Thyroid gland (tissue), 4 donors: Measurements from ENCODE around the gene IL10RA. TPM values are rescaled to one million over a fixed set of nuclear protein-coding genes. Genes with fewer than 3 reads are reported as not detected.
A peak's percentile ranks its signal among the peaks of the same experiment; 100 is the strongest.

Experiments used
- DNase-seq, 2 donors: peaks; one replicate each; pipeline ENCODE4 v3.0.0-alpha.2; 2019
- H3K27ac ChIP-seq, 3 donors: fragments of 200-600 bp; sonication (generic); 1 replicate in 2 of 3; 2 replicates in 1 of 3; pipeline ENCODE4 v1.5.1; 2016 to 2019; ENCODE audit warnings: mild to moderate bottlenecking in 1 of 3, moderate library complexity in 1 of 3
- H3K27me3 ChIP-seq: fragments of 200-600 bp; sonication (generic); one replicate; pipeline ENCODE4 v1.5.1; 2019
- H3K36me3 ChIP-seq, 2 donors: fragments of 200-600 bp; sonication (generic); one replicate each; pipeline ENCODE4 v1.5.1; 2016 to 2019
- H3K4me1 ChIP-seq, 2 donors: fragments of 200-600 bp; sonication (generic); one replicate each; pipeline ENCODE4 v1.5.1; 2017 to 2019
- H3K4me3 ChIP-seq, 3 donors: fragments of 200-600 bp; sonication (generic); replicated peaks in 1 of 3; 1 replicate in 2 of 3; 2 replicates in 1 of 3; pipeline ENCODE4 v1.5.1; 2016; ENCODE audit warnings: mild to moderate bottlenecking in 1 of 3
- H3K9me3 ChIP-seq: fragments of 200-600 bp; sonication (generic); one replicate; pipeline ENCODE4 v1.5.1; 2017
- POLR2A ChIP-seq, 2 donors: fragments of 450-650 bp; IDR thresholded peaks; one replicate each; pipeline ENCODE4 v1.6.1; 2017; ENCODE audit warnings: antibody characterized with exemption in 2 of 2, mild to moderate bottlenecking in 2 of 2, moderate library complexity in 1 of 2
- WGBS, 2 donors: methylation state at CpG; one replicate each; pipeline ENCODE4 v1.1.5; 2017; 5-methylcytosine and 5-hydroxymethylcytosine counted together
- intact Hi-C: fragments of 100-400 bp; cut with DNase I; formaldehyde crosslinking; loops from one replicate; pipeline ENCODE4 v1.15.1; 2023
- total RNA-seq, 4 donors: library from RNA; depleted of rRNA; stranded (reverse); fragments of >200 nt; gene quantifications; one replicate each; pipeline ENCODE4 v1.2.3, GENCODE V29; 2016
- TF ChIP-seq, protein P1 (sequence below), 6 experiments: fragments of 200-600 bp in 3 of 6; fragments of 450-650 bp in 3 of 6; sonication (generic) in 3 of 6; IDR thresholded peaks; one replicate each; pipeline ENCODE4 v1.5.1; 2016 to 2019; ENCODE audit warnings: antibody characterized with exemption in 6 of 6, mild to moderate bottlenecking in 2 of 6, inconsistent platforms in 1 of 6, moderate library complexity in 1 of 6

The IL10RA gene
- total RNA-seq, 4 donors from 2014 or later, result 5.3 to 21.9 (median 10.6) TPM

DNA sequence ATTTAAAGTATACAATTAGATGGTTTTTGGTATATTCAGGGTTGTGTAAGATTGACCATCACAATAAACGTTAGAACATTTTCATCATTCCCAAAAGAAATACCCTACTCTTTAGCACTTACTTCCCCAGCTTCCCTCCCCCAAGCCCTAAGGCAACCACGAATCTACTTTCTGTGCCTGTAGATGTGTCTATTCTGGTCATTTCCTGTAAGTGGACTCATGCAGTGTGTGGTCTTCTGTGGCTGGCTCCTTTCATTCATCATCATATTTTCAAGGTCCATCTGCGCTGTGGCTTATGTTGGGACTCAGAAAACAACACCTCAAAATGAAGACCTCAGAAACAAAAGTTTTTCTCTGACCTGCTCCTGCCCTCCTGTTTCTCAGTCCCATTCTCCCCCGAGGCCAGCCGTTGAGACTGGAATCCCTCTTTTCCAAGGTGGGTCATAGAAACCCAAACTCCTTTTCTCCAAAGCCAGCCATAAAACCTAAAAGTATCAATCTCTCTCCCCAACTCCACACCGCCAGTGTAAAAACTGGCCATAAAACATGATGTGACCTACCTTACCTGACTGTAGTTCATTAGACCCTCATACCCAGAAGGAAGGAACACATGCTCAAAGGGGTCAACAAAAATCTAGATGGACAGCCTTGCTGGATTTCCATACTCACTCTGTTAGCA, 44.1 kb upstream of the IL10RA start:
- TF ChIP-seq POLR2A (IDR thresholded peaks at IDR 0.05), result no peak
- TF ChIP-seq, protein P1, sequence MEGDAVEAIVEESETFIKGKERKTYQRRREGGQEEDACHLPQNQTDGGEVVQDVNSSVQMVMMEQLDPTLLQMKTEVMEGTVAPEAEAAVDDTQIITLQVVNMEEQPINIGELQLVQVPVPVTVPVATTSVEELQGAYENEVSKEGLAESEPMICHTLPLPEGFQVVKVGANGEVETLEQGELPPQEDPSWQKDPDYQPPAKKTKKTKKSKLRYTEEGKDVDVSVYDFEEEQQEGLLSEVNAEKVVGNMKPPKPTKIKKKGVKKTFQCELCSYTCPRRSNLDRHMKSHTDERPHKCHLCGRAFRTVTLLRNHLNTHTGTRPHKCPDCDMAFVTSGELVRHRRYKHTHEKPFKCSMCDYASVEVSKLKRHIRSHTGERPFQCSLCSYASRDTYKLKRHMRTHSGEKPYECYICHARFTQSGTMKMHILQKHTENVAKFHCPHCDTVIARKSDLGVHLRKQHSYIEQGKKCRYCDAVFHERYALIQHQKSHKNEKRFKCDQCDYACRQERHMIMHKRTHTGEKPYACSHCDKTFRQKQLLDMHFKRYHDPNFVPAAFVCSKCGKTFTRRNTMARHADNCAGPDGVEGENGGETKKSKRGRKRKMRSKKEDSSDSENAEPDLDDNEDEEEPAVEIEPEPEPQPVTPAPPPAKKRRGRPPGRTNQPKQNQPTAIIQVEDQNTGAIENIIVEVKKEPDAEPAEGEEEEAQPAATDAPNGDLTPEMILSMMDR (IDR thresholded peaks at IDR 0.05), result no peak
- Histone ChIP-seq H3K27me3 (no peaks in the 10 kb centered on the region), H3K9me3 (no peaks in the 10 kb centered on the region), H3K36me3 (no peaks in the 10 kb centered on the region), H3K4me1 (no peaks in the 10 kb centered on the region), H3K4me3 (no peak overlapping the region), H3K27ac (no peak overlapping the region)
- intact Hi-C loops, result no loop called here
- DNase-seq, result no peak
- 91 to 95% methylated on average over 6 of the region's 6 CpGs for WGBS, 2 donors

GRCh38 chr11:117944554-117944953, 41.6 kb upstream of the IL10RA start:
- Histone ChIP-seq H3K27ac (no peak overlapping the region), H3K36me3 (no peaks in the 10 kb centered on the region), H3K4me1 (no peaks in the 10 kb centered on the region), H3K27me3 (no peaks in the 10 kb centered on the region), H3K4me3 (no peak overlapping the region), H3K9me3 (no peaks in the 10 kb centered on the region)
- DNase-seq, result no peak
- intact Hi-C loops, result no loop called here
- no peak for TF ChIP-seq POLR2A (IDR thresholded peaks at IDR 0.05)
- TF ChIP-seq, protein P1 (IDR thresholded peaks at IDR 0.05), result no peak
- 82 to 85% methylated on average over 5 of the region's 5 CpGs for WGBS, 2 donors

DNA sequence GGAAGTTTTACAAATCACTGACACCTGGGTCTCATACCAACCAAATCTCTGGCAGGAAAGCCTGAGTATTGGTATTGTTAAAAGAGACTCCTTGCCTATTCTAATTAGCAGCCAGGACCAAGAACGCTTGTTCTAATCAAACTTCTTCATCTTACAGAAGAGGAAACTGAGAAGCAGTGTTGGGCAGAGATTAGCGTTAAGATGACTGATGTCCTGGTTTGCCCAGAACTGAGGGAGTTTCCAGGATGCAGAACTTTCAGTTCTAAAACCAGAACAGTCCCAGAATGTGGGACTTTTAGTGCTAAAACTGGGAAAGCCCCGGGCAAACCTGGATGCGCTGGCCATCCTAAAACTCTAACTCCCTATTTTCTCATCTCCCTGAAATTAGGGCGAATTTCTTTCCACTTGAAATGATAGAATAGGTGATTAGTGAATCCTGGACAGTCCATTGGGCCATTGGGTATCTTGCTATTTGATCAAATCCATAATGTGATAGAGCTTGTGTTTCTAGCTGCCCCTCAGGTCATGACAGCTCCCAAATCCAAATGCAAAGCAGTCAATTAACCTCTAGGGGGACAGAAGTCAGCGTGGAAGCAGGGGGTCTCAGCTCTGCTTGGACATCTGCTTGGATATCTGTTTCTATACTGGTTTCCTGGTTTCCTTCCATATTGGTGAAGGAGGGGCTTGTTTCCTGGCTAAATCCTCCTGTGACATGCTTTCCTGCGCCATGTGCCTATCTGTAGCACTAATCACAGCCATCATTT, 41.0 kb upstream of the IL10RA start:
- TF ChIP-seq, protein P1 (IDR thresholded peaks at IDR 0.05), result peak in 1 of 6 experiments; percentile 5
- TF ChIP-seq POLR2A (IDR thresholded peaks at IDR 0.05), result no peak
- WGBS, 2 donors, result 43 to 78% methylated on average over 7 of the region's 7 CpGs
- no peak for DNase-seq
- Histone ChIP-seq H3K9me3 (no peaks in the 10 kb centered on the region), H3K4me1 (peaks cover 2% of the 10 kb centered on the region in 2 donors), H3K27me3 (no peaks in the 10 kb centered on the region), H3K27ac (no peak overlapping the region), H3K4me3 (no peak overlapping the region), H3K36me3 (no peaks in the 10 kb centered on the region)
- intact Hi-C loops, result loop anchor here (5.0 kb wide), 1 partner anchor 107 kb away; no protein-coding TSS in a partner anchor

- Histone ChIP-seq H3K36me3 (no peaks in the 10 kb centered on the region), H3K4me3 (no peak overlapping the region), H3K27ac (no peak overlapping the region), H3K4me1 (peaks cover 12% of the 10 kb centered on the region in 2 donors), H3K27me3 (no peaks in the 10 kb centered on the region), H3K9me3 (no peaks in the 10 kb centered on the region)
- DNase-seq, result no peak
- 73 to 78% methylated on average over 5 of the region's 5 CpGs for WGBS, 2 donors
- intact Hi-C loops, result loop anchor here (2.0 to 5.0 kb wide), 2 partner anchors 103 to 106 kb away; no protein-coding TSS in a partner anchor
- TF ChIP-seq, protein P1 (IDR thresholded peaks at IDR 0.05), result no peak
- TF ChIP-seq POLR2A (IDR thresholded peaks at IDR 0.05), result no peak
These were observed 39.9 kb upstream of the IL10RA start for GRCh38 chr11:117946156-117946841.
